HepG2 (cell line): ENCODE measurements around the gene C17orf75.

Experiments
- JUNB ChIP-seq: sonication (generic); formaldehyde crosslinking; IDR thresholded peaks from 2 replicates; pipeline ENCODE4 v1.8.0; 2022; ENCODE audit warnings: missing genetic modification reagents, mild to moderate bottlenecking, borderline replicate concordance
- TGIF2 ChIP-seq: IDR thresholded peaks from 2 replicates; pipeline ENCODE4 v1.6.1; 2016; ENCODE audit warnings: control low read depth, missing compliant biosample characterization

DNA sequence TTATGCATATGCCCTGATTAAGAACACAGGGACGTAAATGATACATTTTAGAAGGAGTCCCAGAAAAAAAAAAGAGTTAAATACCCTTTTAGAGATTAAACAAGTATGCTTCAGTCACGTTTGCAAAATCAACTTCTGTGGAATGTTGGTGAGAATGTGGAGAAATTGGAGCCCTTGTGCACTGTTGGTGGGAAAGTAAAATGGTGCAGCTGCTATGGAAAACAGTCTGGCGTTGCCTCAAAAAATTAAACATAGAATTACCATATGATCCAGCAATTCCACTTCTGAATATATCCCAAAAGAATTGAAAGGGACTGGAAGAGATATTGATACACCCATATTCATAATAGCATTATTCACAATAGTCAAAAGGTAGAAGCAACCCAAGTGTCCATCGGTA, 49.9 kb downstream of the C17orf75 start:
- TF ChIP-seq TGIF2 (no peak), JUNB (CRISPR knock-in tag) (no peak)
